GM12801 (cell line): ENCODE results near the gene ITIH6.

Experiments used
- CTCF ChIP-seq: IDR thresholded peaks from one replicate; pipeline ENCODE4 v1.5.1; 2011; ENCODE audit warnings: control low read depth; ENCODE audit not compliant: insufficient read length; ENCODE audit errors: extremely low read depth

Gene ITIH6

DNA sequence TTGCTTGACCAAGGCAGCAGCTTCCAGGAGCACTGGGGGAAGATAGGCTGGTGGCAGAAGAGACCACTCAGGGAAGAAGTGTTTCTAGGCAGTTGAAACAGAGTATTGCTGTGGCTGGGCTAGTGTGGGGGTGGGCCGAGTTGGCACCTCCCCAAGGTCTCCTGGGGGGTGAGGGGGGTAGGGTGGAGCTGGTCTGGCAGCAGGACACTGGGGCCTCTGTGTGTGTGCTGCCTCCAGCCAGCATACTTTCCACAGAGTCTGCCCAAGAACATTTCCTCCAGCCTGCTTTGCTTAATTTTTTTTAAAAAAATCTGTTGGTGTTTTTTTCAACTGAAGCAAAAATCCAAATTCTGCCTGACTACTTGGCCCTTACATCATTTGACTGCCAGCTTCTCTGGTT, 4.0 kb downstream of the ITIH6 start:
- no peak for TF ChIP-seq CTCF

- no peak for TF ChIP-seq CTCF
Observed at GRCh38 chrX:54788446-54788845, 9.6 kb downstream of the ITIH6 start.

GRCh38 chrX:54786967-54787366, 11.1 kb downstream of the ITIH6 start:
- TF ChIP-seq CTCF = no peak

- no peak for TF ChIP-seq CTCF
Observed at GRCh38 chrX:54785901-54786300, 12.2 kb downstream of the ITIH6 start.

DNA sequence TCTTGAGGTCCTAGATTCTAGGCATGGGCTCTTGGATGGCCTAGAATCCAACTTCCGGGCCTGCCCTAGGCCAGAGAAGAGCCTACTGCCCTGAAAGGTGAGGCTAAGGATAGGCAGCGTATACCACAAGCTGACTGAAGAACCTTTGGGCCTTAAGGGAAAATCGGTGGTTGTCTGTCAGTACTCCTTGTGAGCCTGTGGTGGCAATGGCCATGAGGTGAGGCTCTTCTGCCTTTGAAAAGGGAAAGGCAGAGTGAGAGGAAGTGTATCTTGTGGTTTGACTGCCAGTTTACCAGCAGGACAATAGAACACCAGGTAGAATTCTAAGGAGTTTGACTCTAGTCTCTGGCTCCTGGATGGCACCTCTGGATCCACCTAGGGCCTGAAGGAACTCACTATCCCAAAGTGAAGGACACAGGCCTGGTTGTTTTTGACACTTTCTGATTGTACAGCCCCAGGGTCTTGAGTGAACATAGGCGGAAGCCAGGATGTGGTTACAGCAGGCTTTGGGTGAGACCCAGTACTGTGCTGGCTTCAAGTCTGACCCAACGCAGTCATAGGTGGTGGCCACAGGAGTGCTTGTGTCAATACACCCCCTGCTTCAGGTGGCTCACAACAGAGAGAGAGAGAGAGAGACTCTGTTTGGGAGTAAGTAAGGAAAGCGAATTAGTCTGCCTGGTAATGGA, 20.9 kb downstream of the ITIH6 start:
- TF ChIP-seq CTCF = no peak

- no peak for TF ChIP-seq CTCF
Observed at GRCh38 chrX:54776061-54776460, 22.0 kb downstream of the ITIH6 start.

DNA sequence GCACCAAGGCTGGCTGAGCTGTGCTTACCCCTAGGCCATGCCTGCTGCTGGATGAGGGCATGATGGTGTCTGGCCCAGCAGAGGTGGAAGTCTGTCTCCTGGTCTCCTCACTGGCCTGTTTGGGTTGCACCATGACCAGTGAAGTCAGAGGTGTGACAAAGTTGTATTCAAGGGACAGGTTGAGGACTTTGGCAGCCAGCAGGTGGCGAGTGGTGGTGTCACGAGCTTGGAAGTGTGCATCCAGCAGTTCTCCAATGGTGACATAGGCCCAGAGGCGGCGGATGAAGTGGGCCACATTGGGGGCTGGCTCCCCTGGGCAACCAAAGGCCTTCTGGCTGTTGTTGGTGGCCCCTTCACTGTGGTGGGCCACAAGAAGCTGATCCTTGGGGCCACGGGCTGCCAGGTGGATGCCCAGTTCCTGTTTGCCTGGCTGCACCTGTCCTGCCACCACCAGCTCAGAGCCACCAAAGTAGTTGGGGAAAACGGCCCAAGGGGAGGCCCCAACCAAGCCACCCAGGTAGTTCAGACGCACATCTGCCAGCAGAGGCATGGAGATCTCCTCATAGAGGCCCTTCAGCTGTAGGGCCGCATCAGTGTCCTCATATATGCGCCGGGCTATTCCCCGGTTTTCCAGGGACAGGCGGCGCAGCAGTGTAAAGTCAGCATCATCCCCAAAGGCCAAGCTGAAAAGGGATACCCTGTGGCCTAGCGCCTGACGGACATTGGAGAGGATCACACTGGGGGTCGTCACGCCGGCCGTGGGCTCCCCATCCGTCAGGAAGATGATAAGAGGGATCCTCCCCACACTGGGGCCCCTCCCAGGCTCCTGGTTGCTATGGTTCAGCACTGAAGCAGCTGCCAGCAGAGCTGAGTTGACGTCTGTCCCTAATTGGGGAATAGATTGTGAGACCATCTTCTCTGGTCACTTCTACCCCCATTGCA, 39.7 kb downstream of the ITIH6 start:
- TF ChIP-seq CTCF = no peak
